NCI-H128 (cell line): ENCODE results near the gene THAP4.
"Not testable (repeated sequence)": the region's sequence is repeated elsewhere in the genome, so short reads cannot be mapped to it uniquely, and the experiment has no call there.

ENCODE experiments used
- DNase-seq: peaks from one replicate; lab custom pipeline; 2025; ENCODE audit not compliant: unreplicated experiment; lab: John Stamatoyannopoulos, UW

THAP4 gene

GRCh38 chr2:241613017-241613780 lies 23.8 kb downstream of the THAP4 start:
- no peak for DNase-seq

GRCh38 chr2:241612156-241613016 lies 24.6 kb downstream of the THAP4 start:
- no peak for DNase-seq

GRCh38 chr2:241611062-241611461 lies 25.9 kb downstream of the THAP4 start:
- DNase-seq = no peak

- peak; percentile 44 for DNase-seq
Measured at GRCh38 chr2:241609859-241610793, 26.8 kb downstream of the THAP4 start.

- no peak for DNase-seq
Measured at GRCh38 chr2:241608881-241609280, 28.1 kb downstream of the THAP4 start.

GRCh38 chr2:241607162-241607885 lies 29.6 kb downstream of the THAP4 start:
- no peak for DNase-seq

GRCh38 chr2:241606186-241606585 lies 30.8 kb downstream of the THAP4 start:
- DNase-seq = no peak

- DNase-seq = no peak
Measured at GRCh38 chr2:241603686-241604085, 33.3 kb downstream of the THAP4 start.

- DNase-seq = no peak
Measured at GRCh38 chr2:241602720-241603119, 34.2 kb downstream of the THAP4 start.

- no peak for DNase-seq
Measured at GRCh38 chr2:241601841-241602240, 35.1 kb downstream of the THAP4 start.

GRCh38 chr2:241599615-241600014 lies 37.3 kb downstream of the THAP4 start:
- no peak for DNase-seq

- DNase-seq = peak; percentile 13
Measured at GRCh38 chr2:241598487-241598886, 38.5 kb downstream of the THAP4 start.

GRCh38 chr2:241598061-241598460 lies 38.9 kb downstream of the THAP4 start:
- no peak for DNase-seq

GRCh38 chr2:241597561-241597960 lies 39.4 kb downstream of the THAP4 start:
- DNase-seq = no peak

GRCh38 chr2:241595600-241596140 lies 41.3 kb downstream of the THAP4 start:
- no peak for DNase-seq

GRCh38 chr2:241593271-241593670 lies 43.7 kb downstream of the THAP4 start:
- DNase-seq = no peak

GRCh38 chr2:241592126-241592845 lies 44.7 kb downstream of the THAP4 start:
- no peak for DNase-seq

- not testable (repeated sequence) for DNase-seq
Measured at GRCh38 chr2:241590496-241591455, 46.2 kb downstream of the THAP4 start.
